GM12873 (cell line): ENCODE results near the gene SCN7A.

Experiments used
- TF ChIP-seq, protein P1 (sequence below): IDR thresholded peaks from 2 replicates; pipeline ENCODE4 v1.5.1; 2012; ENCODE audit warnings: low read depth, mild to moderate bottlenecking, moderate library complexity, low read length, control low read depth; ENCODE audit not compliant: insufficient read depth; ENCODE audit errors: missing control alignments

SCN7A gene

GRCh38 chr2:166472332-166472731 lies 21.7 kb downstream of the SCN7A start:
- TF ChIP-seq, protein P1, sequence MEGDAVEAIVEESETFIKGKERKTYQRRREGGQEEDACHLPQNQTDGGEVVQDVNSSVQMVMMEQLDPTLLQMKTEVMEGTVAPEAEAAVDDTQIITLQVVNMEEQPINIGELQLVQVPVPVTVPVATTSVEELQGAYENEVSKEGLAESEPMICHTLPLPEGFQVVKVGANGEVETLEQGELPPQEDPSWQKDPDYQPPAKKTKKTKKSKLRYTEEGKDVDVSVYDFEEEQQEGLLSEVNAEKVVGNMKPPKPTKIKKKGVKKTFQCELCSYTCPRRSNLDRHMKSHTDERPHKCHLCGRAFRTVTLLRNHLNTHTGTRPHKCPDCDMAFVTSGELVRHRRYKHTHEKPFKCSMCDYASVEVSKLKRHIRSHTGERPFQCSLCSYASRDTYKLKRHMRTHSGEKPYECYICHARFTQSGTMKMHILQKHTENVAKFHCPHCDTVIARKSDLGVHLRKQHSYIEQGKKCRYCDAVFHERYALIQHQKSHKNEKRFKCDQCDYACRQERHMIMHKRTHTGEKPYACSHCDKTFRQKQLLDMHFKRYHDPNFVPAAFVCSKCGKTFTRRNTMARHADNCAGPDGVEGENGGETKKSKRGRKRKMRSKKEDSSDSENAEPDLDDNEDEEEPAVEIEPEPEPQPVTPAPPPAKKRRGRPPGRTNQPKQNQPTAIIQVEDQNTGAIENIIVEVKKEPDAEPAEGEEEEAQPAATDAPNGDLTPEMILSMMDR = no peak

- TF ChIP-seq, protein P1 = no peak
Observed at GRCh38 chr2:166468124-166469024, 25.7 kb downstream of the SCN7A start.

DNA sequence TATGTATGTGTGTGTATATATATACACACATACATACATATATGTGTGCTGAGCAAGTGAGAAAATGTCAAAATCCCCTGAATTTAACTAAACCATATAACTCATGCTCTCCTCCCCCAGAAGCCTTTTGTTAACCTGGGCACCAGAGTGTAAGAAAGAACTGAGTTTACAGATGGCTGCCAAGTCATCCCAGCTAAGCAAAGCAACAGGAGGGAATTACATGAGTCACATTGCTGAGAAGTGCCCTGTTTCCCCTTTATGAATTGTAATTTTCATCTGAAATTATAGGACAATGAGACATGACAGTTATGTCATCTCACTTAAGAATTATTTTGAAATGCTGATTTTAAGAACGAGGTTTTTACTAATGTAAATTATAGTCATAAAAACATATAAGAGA lies 29.9 kb downstream of the SCN7A start:
- TF ChIP-seq, protein P1 = no peak

DNA sequence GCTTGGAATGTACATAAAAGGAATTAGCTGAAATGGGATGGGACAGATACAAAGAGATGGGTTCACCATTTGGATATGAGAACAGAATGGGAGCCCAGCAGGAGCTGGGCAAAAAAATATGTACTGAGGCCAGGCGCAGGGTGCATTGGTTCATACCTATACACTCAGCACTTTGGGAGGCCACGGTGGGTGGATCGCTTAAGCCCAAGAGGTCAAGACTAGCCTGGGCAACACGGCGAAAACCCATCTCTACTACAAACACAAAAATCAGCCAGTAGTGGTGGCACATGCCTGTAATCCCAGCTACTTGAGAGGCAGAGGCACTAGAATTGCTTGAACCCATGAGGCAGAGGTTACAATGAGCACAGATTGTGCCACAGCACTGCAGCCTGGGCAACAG lies 30.4 kb downstream of the SCN7A start:
- TF ChIP-seq, protein P1 = no peak

DNA sequence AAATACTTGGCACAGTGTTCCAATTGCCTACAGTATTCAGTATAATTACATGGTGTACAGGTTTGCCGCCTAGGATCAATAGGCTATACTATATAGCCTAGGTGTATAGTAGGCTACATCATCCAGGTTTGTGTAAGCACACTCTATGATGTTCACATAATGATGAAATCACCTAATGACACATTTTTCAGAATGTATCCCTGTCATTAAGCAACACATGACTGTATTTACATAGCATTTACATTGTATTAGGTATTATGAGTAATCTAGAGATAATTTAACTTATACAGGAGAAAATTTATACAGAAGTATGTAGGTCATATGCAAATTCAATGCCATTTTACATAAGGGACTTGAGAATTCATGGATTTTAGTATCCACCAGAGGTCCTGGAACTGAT lies 35.4 kb downstream of the SCN7A start:
- TF ChIP-seq, protein P1 = no peak

DNA sequence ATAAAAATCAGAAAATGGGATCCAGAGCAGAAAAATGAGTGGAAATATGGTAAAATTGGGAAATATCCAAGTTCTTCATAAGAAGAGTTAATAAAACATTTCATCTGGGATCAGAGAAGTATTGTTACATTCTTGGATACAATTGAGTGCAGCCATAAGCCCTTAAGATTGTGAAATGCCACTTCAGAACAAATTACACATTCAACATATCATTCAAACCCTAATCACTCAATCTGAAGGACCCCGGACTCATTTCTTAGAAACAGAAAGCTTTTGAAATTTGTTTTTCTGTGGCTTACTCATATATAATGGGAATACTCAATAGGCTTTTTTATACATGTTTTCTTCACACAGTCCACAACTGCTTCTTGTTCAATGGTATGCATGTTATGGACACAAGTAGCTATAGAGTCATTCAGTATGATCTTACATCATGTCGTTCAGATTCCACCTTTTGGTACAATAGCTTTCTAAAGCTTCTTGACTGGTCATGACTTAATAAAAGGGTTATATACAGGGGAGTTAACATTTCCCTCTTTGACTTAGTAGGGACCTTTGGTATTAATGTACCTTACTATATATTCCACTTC lies 39.9 kb downstream of the SCN7A start:
- TF ChIP-seq, protein P1 = no peak

DNA sequence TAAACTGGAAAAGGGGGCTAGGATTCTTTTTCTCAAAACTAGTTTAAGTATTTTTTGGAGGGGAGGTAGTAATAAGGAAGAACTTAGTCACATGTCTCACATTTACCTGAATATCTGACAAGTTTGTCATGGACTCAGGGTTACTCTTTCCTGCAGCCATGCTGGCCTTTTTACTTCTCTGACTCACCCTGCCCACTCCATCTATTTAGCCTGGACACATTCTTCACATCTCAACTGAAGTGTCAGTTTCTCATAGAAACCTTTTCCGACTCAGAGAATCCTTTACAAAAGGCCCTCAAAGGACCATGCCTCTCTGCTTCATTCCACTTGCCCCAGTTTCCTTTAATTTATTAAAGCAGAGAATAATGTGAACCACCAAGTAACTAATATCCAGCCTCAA lies 42.6 kb downstream of the SCN7A start:
- TF ChIP-seq, protein P1 = no peak
